Loucy (cell line): ENCODE data around the gene EIF4ENIF1.
"Not testable (repeated sequence)": the region's sequence is repeated elsewhere in the genome, so short reads cannot be mapped to it uniquely, and the experiment has no call there.

Experiments
- H2AFZ ChIP-seq: fragments of 200-600 bp; sonication (generic); 2 replicates; pipeline ENCODE4 v1.6.0; 2016; ENCODE audit warnings: antibody characterized with exemption, mild to moderate bottlenecking, low read length, moderate library complexity
- H3F3A ChIP-seq: fragments of 200-600 bp; 2 replicates; pipeline ENCODE4 v1.6.0; 2016; ENCODE audit warnings: antibody characterized with exemption, low read depth, mild to moderate bottlenecking
- H3K27me3 ChIP-seq: fragments of 200-600 bp; sonication (generic); 2 replicates; pipeline ENCODE4 v1.6.1; 2014; ENCODE audit warnings: low read length, mild to moderate bottlenecking; ENCODE audit not compliant: insufficient read depth, poor library complexity, severe bottlenecking
- H3K36me3 ChIP-seq: fragments of 200-600 bp; sonication (generic); 2 replicates; pipeline ENCODE4 v1.6.1; 2016; ENCODE audit warnings: low read length; ENCODE audit not compliant: insufficient read depth
- H3K4me1 ChIP-seq: fragments of 200-600 bp; sonication (generic); 2 replicates; pipeline ENCODE4 v1.5.1; 2014; ENCODE audit warnings: low read length, mild to moderate bottlenecking; ENCODE audit not compliant: insufficient read depth, poor library complexity, severe bottlenecking
- H3K4me2 ChIP-seq: fragments of 200-600 bp; sonication (generic); 2 replicates; pipeline ENCODE4 v1.6.0; 2014; ENCODE audit warnings: antibody characterized with exemption, low read length, low read depth, mild to moderate bottlenecking; ENCODE audit not compliant: poor library complexity, severe bottlenecking
- H3K4me3 ChIP-seq: fragments of 200-600 bp; sonication (generic); 2 replicates; pipeline ENCODE4 v1.5.1; 2014; ENCODE audit warnings: low read length, mild to moderate bottlenecking, mixed read lengths; ENCODE audit not compliant: poor library complexity, severe bottlenecking
- H3K79me2 ChIP-seq: fragments of 200-600 bp; sonication (generic); 2 replicates; pipeline ENCODE4 v1.6.1; 2014; ENCODE audit warnings: low read length; ENCODE audit not compliant: insufficient read depth
- H3K9ac ChIP-seq: fragments of 200-600 bp; sonication (generic); 2 replicates; pipeline ENCODE4 v1.6.0; 2014; ENCODE audit warnings: mild to moderate bottlenecking, low read depth, low read length, moderate library complexity; ENCODE audit not compliant: poor library complexity, severe bottlenecking
- H3K9me2 ChIP-seq: fragments of 200-600 bp; sonication (generic); replicated peaks from 2 replicates; pipeline ENCODE4 v1.6.1; 2016; ENCODE audit warnings: low read depth, low read length, mixed read lengths
- H3K9me3 ChIP-seq: fragments of 200-600 bp; sonication (generic); 2 replicates; pipeline ENCODE4 v1.6.1; 2014; ENCODE audit warnings: mild to moderate bottlenecking, antibody characterized with exemption, low read length, low read depth; ENCODE audit not compliant: insufficient read depth
- H4K20me1 ChIP-seq: fragments of 200-600 bp; sonication (generic); 2 replicates; pipeline ENCODE4 v1.6.0; 2014; ENCODE audit warnings: antibody characterized with exemption, low read length, mild to moderate bottlenecking; ENCODE audit not compliant: insufficient read depth, poor library complexity, severe bottlenecking
- EZH2phosphoT487 ChIP-seq: fragments of 200-600 bp; IDR thresholded peaks from 2 replicates; pipeline ENCODE4 v1.6.1; 2018; ENCODE audit warnings: antibody characterized with exemption, mild to moderate bottlenecking, moderate library complexity, borderline replicate concordance
- TF ChIP-seq, protein P1 (sequence below): fragments of 200-600 bp; sonication (generic); conservative IDR thresholded peaks from 2 replicates; pipeline ENCODE4 v1.5.1; 2014; ENCODE audit warnings: mild to moderate bottlenecking, antibody characterized with exemption, low read length

The EIF4ENIF1 gene

DNA sequence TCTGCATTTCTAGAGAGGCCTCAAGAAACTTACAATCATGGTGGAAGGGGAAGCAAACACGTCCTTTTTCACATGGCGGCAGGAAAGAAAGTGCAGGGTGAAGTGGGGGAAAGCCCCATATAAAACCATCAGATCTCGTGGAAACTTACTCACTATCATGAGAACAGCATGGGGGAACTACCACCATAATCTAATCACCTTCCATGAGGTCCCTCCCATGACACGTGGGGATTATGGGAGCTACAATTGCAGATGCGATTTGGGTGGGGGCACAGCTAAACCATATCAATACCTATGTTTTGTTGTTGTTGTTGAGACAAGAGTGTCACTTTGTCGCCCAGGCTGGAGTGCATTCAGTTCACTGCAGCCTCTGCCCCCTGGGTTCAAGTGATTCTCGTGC is 36.6 kb upstream of the EIF4ENIF1 start:
- no peaks in the 10 kb centered on the region for H3K4me1 ChIP-seq
- no peak overlapping the region for H3K4me2 ChIP-seq
- H3K36me3 ChIP-seq = peaks cover 18% of the 10 kb centered on the region; the same call in 1 of the 2 replicates
- peaks cover 16% of the 10 kb centered on the region; the same call in 1 of the 2 replicates for H3K79me2 ChIP-seq
- H3F3A ChIP-seq = no peaks in the 10 kb centered on the region
- H3K4me3 ChIP-seq = no peak overlapping the region
- H3K9ac ChIP-seq = no peak overlapping the region
- H4K20me1 ChIP-seq = no peaks in the 10 kb centered on the region
- no peak for TF ChIP-seq EZH2phosphoT487
- TF ChIP-seq, protein P1, sequence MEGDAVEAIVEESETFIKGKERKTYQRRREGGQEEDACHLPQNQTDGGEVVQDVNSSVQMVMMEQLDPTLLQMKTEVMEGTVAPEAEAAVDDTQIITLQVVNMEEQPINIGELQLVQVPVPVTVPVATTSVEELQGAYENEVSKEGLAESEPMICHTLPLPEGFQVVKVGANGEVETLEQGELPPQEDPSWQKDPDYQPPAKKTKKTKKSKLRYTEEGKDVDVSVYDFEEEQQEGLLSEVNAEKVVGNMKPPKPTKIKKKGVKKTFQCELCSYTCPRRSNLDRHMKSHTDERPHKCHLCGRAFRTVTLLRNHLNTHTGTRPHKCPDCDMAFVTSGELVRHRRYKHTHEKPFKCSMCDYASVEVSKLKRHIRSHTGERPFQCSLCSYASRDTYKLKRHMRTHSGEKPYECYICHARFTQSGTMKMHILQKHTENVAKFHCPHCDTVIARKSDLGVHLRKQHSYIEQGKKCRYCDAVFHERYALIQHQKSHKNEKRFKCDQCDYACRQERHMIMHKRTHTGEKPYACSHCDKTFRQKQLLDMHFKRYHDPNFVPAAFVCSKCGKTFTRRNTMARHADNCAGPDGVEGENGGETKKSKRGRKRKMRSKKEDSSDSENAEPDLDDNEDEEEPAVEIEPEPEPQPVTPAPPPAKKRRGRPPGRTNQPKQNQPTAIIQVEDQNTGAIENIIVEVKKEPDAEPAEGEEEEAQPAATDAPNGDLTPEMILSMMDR = no peak
- no peak overlapping the region for H2AFZ ChIP-seq
- no peaks in the 10 kb centered on the region for H3K27me3 ChIP-seq
- H3K9me2 ChIP-seq = no peaks in the 10 kb centered on the region
- no peaks in the 10 kb centered on the region for H3K9me3 ChIP-seq

DNA sequence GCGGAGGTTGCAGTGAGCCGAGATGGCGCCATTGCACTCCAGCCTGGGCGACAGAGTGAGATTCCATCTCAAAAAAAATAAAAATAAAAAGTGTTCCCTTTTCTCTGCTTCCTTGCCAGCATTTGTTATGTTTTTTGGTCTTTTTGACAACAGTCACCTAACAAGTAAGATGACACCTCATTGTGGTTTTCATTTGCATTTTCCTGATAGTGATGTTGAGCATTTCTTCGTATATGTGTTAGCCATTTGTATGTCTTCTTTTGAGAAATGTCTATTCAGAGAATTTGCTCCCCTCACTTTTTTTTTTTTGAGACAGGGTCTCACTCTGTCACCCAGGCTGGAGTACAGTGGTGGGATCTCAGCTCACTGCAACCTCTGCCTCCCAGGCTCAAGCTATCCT is 34.5 kb upstream of the EIF4ENIF1 start:
- not testable (repeated sequence) for H3K4me3 ChIP-seq, H3K9ac ChIP-seq, H3K9me2 ChIP-seq, H3K4me2 ChIP-seq, H3K4me1 ChIP-seq, H3K27me3 ChIP-seq, H3F3A ChIP-seq, H3K9me3 ChIP-seq, H2AFZ ChIP-seq, H4K20me1 ChIP-seq
- H3K36me3 ChIP-seq = peaks cover 12% of the 10 kb centered on the region; the same call in 1 of the 2 replicates
- H3K79me2 ChIP-seq = peaks cover 18% of the 10 kb centered on the region; the same call in 1 of the 2 replicates

DNA sequence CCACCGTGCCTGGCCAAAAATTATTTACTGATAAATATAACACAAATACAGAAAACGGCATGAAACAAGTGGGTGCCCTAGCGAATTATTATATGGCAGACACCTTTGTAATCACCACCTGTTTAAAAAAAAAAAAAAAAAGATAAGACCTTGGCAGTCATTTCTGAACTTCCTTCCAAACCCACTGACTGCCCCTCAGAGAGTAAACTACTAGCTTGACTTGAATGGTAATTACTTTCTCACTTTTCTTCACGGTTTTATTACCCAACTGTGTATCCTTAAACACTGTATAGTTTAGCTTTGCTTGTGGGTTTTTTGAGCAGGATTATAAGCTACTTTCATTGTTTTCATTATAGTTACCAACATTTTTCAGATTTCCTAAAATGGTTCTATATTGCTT is 30.4 kb upstream of the EIF4ENIF1 start:
- no peaks in the 10 kb centered on the region for H4K20me1 ChIP-seq
- H3K4me2 ChIP-seq = no peak overlapping the region
- H3K9me2 ChIP-seq = no peaks in the 10 kb centered on the region
- no peaks in the 10 kb centered on the region for H3F3A ChIP-seq
- H2AFZ ChIP-seq = no peak overlapping the region
- no peak for TF ChIP-seq EZH2phosphoT487
- TF ChIP-seq, protein P1 = no peak
- H3K9me3 ChIP-seq = no peaks in the 10 kb centered on the region
- H3K4me1 ChIP-seq = no peaks in the 10 kb centered on the region
- no peak overlapping the region for H3K9ac ChIP-seq
- H3K4me3 ChIP-seq = no peak overlapping the region
- H3K79me2 ChIP-seq = peaks cover 16% of the 10 kb centered on the region; the same call in 1 of the 2 replicates
- H3K36me3 ChIP-seq = peaks cover 8% of the 10 kb centered on the region; the same call in 1 of the 2 replicates
- H3K27me3 ChIP-seq = no peaks in the 10 kb centered on the region

DNA sequence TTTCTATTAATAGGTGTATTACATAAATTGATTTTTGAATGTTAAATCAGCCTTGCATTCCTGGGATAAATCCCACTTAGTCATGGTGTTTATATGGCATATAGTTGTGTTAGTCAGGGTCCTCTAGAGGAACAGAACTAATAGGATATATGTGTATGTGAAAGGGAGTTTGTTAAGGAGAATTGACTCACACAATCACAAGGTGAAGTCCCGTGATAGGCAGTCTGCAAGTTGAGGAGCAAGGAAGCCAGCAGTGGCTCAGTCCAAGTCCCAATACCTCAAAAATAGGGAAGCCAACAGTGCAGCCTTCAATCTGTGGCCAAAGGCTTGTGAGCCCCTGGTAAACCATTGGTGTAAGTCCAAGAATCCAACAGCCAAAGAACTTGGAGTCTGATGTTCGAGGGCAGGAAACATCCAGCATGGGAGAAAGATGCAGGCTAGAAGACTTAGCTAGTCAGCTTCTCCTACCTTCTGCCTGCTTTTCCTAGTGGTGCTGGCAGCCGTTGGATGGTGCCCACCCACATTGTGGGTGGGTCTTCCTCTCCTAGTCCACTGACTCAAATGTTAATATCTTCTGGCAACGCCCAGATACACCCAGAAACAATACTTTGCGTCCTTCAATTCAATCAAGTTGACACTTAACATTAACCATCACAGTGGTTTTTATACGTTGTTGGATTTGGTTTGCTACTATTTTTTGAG is 19.6 kb upstream of the EIF4ENIF1 start:
- Histone ChIP-seq H3K9me2 (no peaks in the 10 kb centered on the region), H2AFZ (no peak overlapping the region), H3K4me3 (no peak overlapping the region), H3K4me2 (no peak overlapping the region), H3K9me3 (no peaks in the 10 kb centered on the region), H3F3A (no peaks in the 10 kb centered on the region), H3K79me2 (no peaks in the 10 kb centered on the region), H4K20me1 (no peaks in the 10 kb centered on the region), H3K36me3 (peaks cover 6% of the 10 kb centered on the region; the same call in 1 of the 2 replicates), H3K9ac (no peak overlapping the region), H3K27me3 (no peaks in the 10 kb centered on the region), H3K4me1 (no peaks in the 10 kb centered on the region)
- TF ChIP-seq, protein P1 = no peak
- TF ChIP-seq EZH2phosphoT487 = no peak
